CD4-positive, alpha-beta memory T cell (primary cell): ENCODE results near the gene MAD2L1BP. TPM values are rescaled to one million over a fixed set of nuclear protein-coding genes. Genes with fewer than 3 reads are reported as not detected.

Experiments
- CTCF ChIA-PET: fragments of 350-600 bp; sonication (Branson Sonifier 250); formaldehyde crosslinking; loops from one replicate; lab custom pipeline; 2021; ENCODE audit warnings: inconsistent platforms; ENCODE audit not compliant: partially characterized antibody; lab: Charles Lee
- POLR2A ChIA-PET: fragments of 350-600 bp; sonication (Branson Sonifier 250); formaldehyde crosslinking; loops from one replicate; lab custom pipeline; 2021; ENCODE audit not compliant: partially characterized antibody; lab: Charles Lee
- DNase-seq, 5 donors: peaks; one replicate each; pipeline versions ENCODE4 v3.0.0 to v3.0.0-alpha.2; 2020 to 2022; ENCODE audit warnings: mixed read lengths in 1 of 5
- H3K27ac ChIP-seq: one replicate; pipeline ENCODE4 v1.7.0; 2013; ENCODE audit warnings: low read depth, low read length
- H3K27me3 ChIP-seq: 2 replicates; pipeline ENCODE4 v1.7.0; 2013; ENCODE audit warnings: mild to moderate bottlenecking, low read length, moderate library complexity; ENCODE audit not compliant: insufficient read depth
- H3K36me3 ChIP-seq: 2 replicates; pipeline ENCODE4 v1.7.0; 2013; ENCODE audit warnings: mild to moderate bottlenecking, low read length, moderate library complexity; ENCODE audit not compliant: insufficient read depth
- H3K4me1 ChIP-seq: 2 replicates; pipeline ENCODE4 v1.7.0; 2013; ENCODE audit warnings: mild to moderate bottlenecking, low read length, moderate library complexity; ENCODE audit not compliant: insufficient read depth
- H3K4me3 ChIP-seq, 2 donors: one replicate each; pipeline ENCODE4 v1.7.0; 2013; ENCODE audit warnings: low read length in 2 of 2, mild to moderate bottlenecking in 1 of 2
- H3K9me3 ChIP-seq, 2 donors: one replicate each; pipeline ENCODE4 v1.7.0; 2013; ENCODE audit warnings: low read length in 2 of 2, control low read depth in 1 of 2; ENCODE audit not compliant: control insufficient read depth in 1 of 2
- H3K27ac Mint-ChIP-seq, 7 donors: one replicate each; pipeline ENCODE4 v1.8.0; 2020 to 2021; ENCODE audit warnings: mixed read lengths in 7 of 7, mild to moderate bottlenecking in 6 of 7, inconsistent platforms in 3 of 7, moderate library complexity in 3 of 7
- H3K27me3 Mint-ChIP-seq, 2 donors: one replicate each; pipeline ENCODE4 v1.8.0; 2020 to 2021; ENCODE audit warnings: mixed read lengths in 2 of 2
- H3K36me3 Mint-ChIP-seq, 2 donors: one replicate each; pipeline ENCODE4 v1.8.0; 2020 to 2021; ENCODE audit warnings: mixed read lengths in 2 of 2, inconsistent platforms in 1 of 2, mild to moderate bottlenecking in 1 of 2
- H3K4me1 Mint-ChIP-seq, 4 donors: one replicate each; pipeline ENCODE4 v1.8.0; 2020 to 2021; ENCODE audit warnings: mixed read lengths in 4 of 4, mild to moderate bottlenecking in 1 of 4
- H3K4me3 Mint-ChIP-seq, 8 donors: one replicate each; pipeline ENCODE4 v1.8.0; 2020 to 2021; ENCODE audit warnings: mixed read lengths in 8 of 8, mild to moderate bottlenecking in 7 of 8, moderate library complexity in 6 of 8, inconsistent platforms in 3 of 8
- H3K9me3 Mint-ChIP-seq, 8 donors: one replicate each; pipeline ENCODE4 v1.8.0; 2020 to 2021; ENCODE audit warnings: mixed read lengths in 8 of 8, mild to moderate bottlenecking in 5 of 8, inconsistent platforms in 3 of 8, moderate library complexity in 1 of 8
- intact Hi-C: fragments of 100-400 bp; cut with micrococcal nuclease; formaldehyde crosslinking; loops from one replicate; pipeline ENCODE4 v1.15.1; 2023
- polyA plus RNA-seq, 2 donors: library from polyadenylated mRNA; unstranded; fragments of 300-500 nt; fragmentation: Illumina TruSeq; gene quantifications; one replicate each; pipeline ENCODE4 v1.2.3, GENCODE V29; 2021
- total RNA-seq, 2 experiments: library from RNA; stranded (reverse); gene quantifications; one replicate each; pipeline ENCODE4 v1.2.3, GENCODE V29; 2021

The MAD2L1BP gene
- total and polyA plus RNA-seq, 4 experiments from 2014 or later = 23.6 to 33.0 (median 28.4) TPM

- Mint-ChIP-seq H3K4me1 (peaks cover 8 to 24% (median 13%) of the 10 kb centered on the region in 4 donors), H3K36me3 (peaks cover 33 to 84% of the 10 kb centered on the region in 2 donors), H3K27ac (peak overlapping the region in 1 of 7 donors; percentile 58), H3K9me3 (no peaks in the 10 kb centered on the region), H3K27me3 (no peaks in the 10 kb centered on the region), H3K4me3 (no peak overlapping the region)
- DNase-seq = no peak
- ChIA-PET POLR2A (no interaction called here), CTCF (interaction anchor here (1.2 to 2.6 kb wide), 3 partner anchors 8 to 401 kb away, joined by 6 to 17 read pairs (median 7); no protein-coding TSS in a partner anchor)
- H3K4me3 ChIP-seq = no peak overlapping the region
- no peaks in the 10 kb centered on the region for H3K27me3 ChIP-seq
- H3K36me3 ChIP-seq = peaks cover 80% of the 10 kb centered on the region
- intact Hi-C loops = no loop called here
- no peaks in the 10 kb centered on the region for H3K4me1 ChIP-seq
- H3K9me3 ChIP-seq = no peaks in the 10 kb centered on the region
- H3K27ac ChIP-seq = no peak overlapping the region
Observed at GRCh38 chr6:43678341-43678740, 42.7 kb downstream of the MAD2L1BP start.

GRCh38 chr6:43679057-43679456, 43.4 kb downstream of the MAD2L1BP start:
- H3K27ac Mint-ChIP-seq = no peak overlapping the region
- intact Hi-C loops = no loop called here
- peaks cover 10 to 30% (median 18%) of the 10 kb centered on the region in 4 donors for H3K4me1 Mint-ChIP-seq
- no peaks in the 10 kb centered on the region for H3K27me3 Mint-ChIP-seq
- ChIA-PET CTCF (interaction anchor here (2.6 kb wide), 1 partner anchor 13 kb away, joined by 17 read pairs; no protein-coding TSS in a partner anchor), POLR2A (interaction anchor here (1.9 kb wide), 1 partner anchor 9 kb away, joined by 5 read pairs; the partner anchor contains the start of gene MRPS18A)
- peaks cover 73% of the 10 kb centered on the region for H3K36me3 ChIP-seq
- no peaks in the 10 kb centered on the region for H3K9me3 ChIP-seq
- peaks cover 0 to 1% (median 0%) of the 10 kb centered on the region in 8 donors for H3K9me3 Mint-ChIP-seq
- no peaks in the 10 kb centered on the region for H3K27me3 ChIP-seq
- peaks cover 33 to 86% of the 10 kb centered on the region in 2 donors for H3K36me3 Mint-ChIP-seq
- H3K27ac ChIP-seq = no peak overlapping the region
- H3K4me3 ChIP-seq = no peak overlapping the region
- no peak for DNase-seq
- no peak overlapping the region for H3K4me3 Mint-ChIP-seq
- no peaks in the 10 kb centered on the region for H3K4me1 ChIP-seq

- no peak overlapping the region for H3K4me3 ChIP-seq
- Mint-ChIP-seq H3K4me1 (peaks cover 19 to 42% (median 30%) of the 10 kb centered on the region in 4 donors), H3K27me3 (no peaks in the 10 kb centered on the region), H3K36me3 (peaks cover 20 to 75% of the 10 kb centered on the region in 2 donors), H3K27ac (peak overlapping the region in 1 of 7 donors; percentile 8), H3K9me3 (peaks cover 0 to 2% (median 0%) of the 10 kb centered on the region in 8 donors), H3K4me3 (no peak overlapping the region)
- H3K4me1 ChIP-seq = peaks cover 5% of the 10 kb centered on the region
- no peak overlapping the region for H3K27ac ChIP-seq
- DNase-seq = no peak
- peaks cover 58% of the 10 kb centered on the region for H3K36me3 ChIP-seq
- CTCF ChIA-PET = interaction anchor here (1.2 to 1.4 kb wide), 2 partner anchors 13 to 14 kb away, joined by 4 read pairs; no protein-coding TSS in a partner anchor
- no peaks in the 10 kb centered on the region for H3K27me3 ChIP-seq
- intact Hi-C loops = no loop called here
- POLR2A ChIA-PET = interaction anchor here (1.9 kb wide), 1 partner anchor 8 kb away, joined by 5 read pairs; the partner anchor contains the start of gene MRPS18A
- no peaks in the 10 kb centered on the region for H3K9me3 ChIP-seq
Observed at GRCh38 chr6:43680308-43681200, 44.9 kb downstream of the MAD2L1BP start.

- Histone ChIP-seq H3K9me3 (no peaks in the 10 kb centered on the region), H3K27ac (no peak overlapping the region), H3K36me3 (peaks cover 51% of the 10 kb centered on the region), H3K4me1 (peaks cover 9% of the 10 kb centered on the region), H3K27me3 (no peaks in the 10 kb centered on the region), H3K4me3 (no peak overlapping the region)
- no peak for DNase-seq
- H3K27me3 Mint-ChIP-seq = no peaks in the 10 kb centered on the region
- peaks cover 19 to 68% of the 10 kb centered on the region in 2 donors for H3K36me3 Mint-ChIP-seq
- intact Hi-C loops = no loop called here
- POLR2A ChIA-PET = no interaction called here
- no peak overlapping the region for H3K27ac Mint-ChIP-seq
- no peak overlapping the region for H3K4me3 Mint-ChIP-seq
- H3K9me3 Mint-ChIP-seq = peaks cover 0 to 2% (median 0%) of the 10 kb centered on the region in 8 donors
- H3K4me1 Mint-ChIP-seq = peaks cover 23 to 49% (median 34%) of the 10 kb centered on the region in 4 donors
- CTCF ChIA-PET = interaction anchor here (1.4 kb wide), 1 partner anchor 13 kb away, joined by 4 read pairs; no protein-coding TSS in a partner anchor
Observed at GRCh38 chr6:43681303-43681702, 45.7 kb downstream of the MAD2L1BP start.

GRCh38 chr6:43682724-43683429, 47.2 kb downstream of the MAD2L1BP start:
- H3K27ac ChIP-seq = no peak overlapping the region
- H3K36me3 ChIP-seq = peaks cover 35% of the 10 kb centered on the region
- no peaks in the 10 kb centered on the region for H3K27me3 ChIP-seq
- H3K9me3 Mint-ChIP-seq = peaks cover 0 to 2% (median 0%) of the 10 kb centered on the region in 8 donors
- H3K36me3 Mint-ChIP-seq = peaks cover 16 to 67% of the 10 kb centered on the region in 2 donors
- intact Hi-C loops = no loop called here
- peaks cover 18% of the 10 kb centered on the region for H3K4me1 ChIP-seq
- no peak overlapping the region for H3K27ac Mint-ChIP-seq
- ChIA-PET CTCF (no interaction called here), POLR2A (no interaction called here)
- H3K9me3 ChIP-seq = no peaks in the 10 kb centered on the region
- H3K4me3 Mint-ChIP-seq = no peak overlapping the region
- H3K27me3 Mint-ChIP-seq = no peaks in the 10 kb centered on the region
- peaks cover 32 to 64% (median 46%) of the 10 kb centered on the region in 4 donors for H3K4me1 Mint-ChIP-seq
- H3K4me3 ChIP-seq = no peak overlapping the region
- no peak for DNase-seq

- Mint-ChIP-seq H3K27me3 (no peaks in the 10 kb centered on the region), H3K4me1 (peaks cover 37 to 70% (median 51%) of the 10 kb centered on the region in 4 donors), H3K9me3 (peaks cover 0 to 2% (median 0%) of the 10 kb centered on the region in 8 donors), H3K4me3 (peak overlapping the region in 3 of 8 donors; percentile 23 to 49 (median 25)), H3K36me3 (peaks cover 8 to 58% of the 10 kb centered on the region in 2 donors), H3K27ac (peak overlapping the region in 2 of 7 donors; percentile 34 to 56)
- Histone ChIP-seq H3K4me3 (no peak overlapping the region), H3K4me1 (peaks cover 24% of the 10 kb centered on the region), H3K27ac (no peak overlapping the region), H3K36me3 (peaks cover 25% of the 10 kb centered on the region), H3K27me3 (no peaks in the 10 kb centered on the region), H3K9me3 (no peaks in the 10 kb centered on the region)
- POLR2A ChIA-PET = no interaction called here
- DNase-seq = no peak
- intact Hi-C loops = no loop called here
- CTCF ChIA-PET = no interaction called here
Observed at GRCh38 chr6:43683708-43684455, 48.2 kb downstream of the MAD2L1BP start.
